22Rv1 (cell line): ENCODE data around the gene EEA1.

Source experiments
- CTCF ChIP-seq: fragments of 450-650 bp; IDR thresholded peaks from 2 replicates; pipeline ENCODE4 v1.5.1; 2017; ENCODE audit warnings: mild to moderate bottlenecking
- ZFX ChIP-seq: fragments of 450-650 bp; IDR thresholded peaks from 2 replicates; pipeline ENCODE4 v1.6.1; 2017; ENCODE audit warnings: antibody characterized with exemption, borderline replicate concordance

GRCh38 chr12:92955997-92956663, 27.0 kb upstream of the EEA1 start:
- TF ChIP-seq CTCF = no peak
- TF ChIP-seq ZFX = no peak
